ENCODE data around the gene TAF4.

The TAF4 gene

DNA sequence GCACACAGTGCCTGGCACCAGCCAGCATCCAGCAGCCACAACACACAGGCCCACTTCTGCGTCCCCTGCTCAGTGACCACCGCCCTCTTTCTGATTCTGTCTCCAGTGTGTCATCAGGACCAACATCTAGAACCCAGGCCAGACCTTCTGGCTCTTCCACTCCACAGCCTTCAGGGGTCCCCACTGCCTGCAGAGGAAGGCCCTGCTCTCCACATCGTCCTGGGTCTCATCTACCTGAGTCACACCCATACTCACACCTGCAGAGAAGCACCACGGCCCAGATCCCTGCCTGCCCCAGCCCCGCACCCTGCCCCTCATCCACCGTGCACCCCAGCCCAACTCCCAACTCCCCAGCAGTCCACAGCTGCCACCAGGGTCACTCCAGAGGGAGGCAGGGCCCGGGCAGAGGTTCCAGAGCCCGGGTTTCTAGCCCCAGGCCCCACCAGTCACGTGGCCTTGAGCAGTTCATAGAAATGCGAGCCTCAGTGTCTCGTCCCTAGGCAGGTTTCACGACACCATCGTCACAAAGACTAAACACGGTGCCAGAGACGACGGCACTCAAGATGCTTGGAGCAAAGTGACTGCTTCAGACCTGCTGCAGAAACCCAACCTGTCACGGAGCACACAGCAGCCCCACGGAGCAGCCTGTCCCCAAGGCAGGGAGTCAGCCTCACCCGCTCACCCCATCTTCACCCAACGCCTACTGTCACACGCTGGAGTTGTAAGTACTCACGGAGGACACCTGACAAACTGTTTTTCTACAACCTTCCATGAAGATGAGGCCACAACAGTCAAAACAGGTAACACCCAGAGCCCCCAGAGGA, 16.1 kb downstream of the TAF4 start:
- H3K4me2 ChIP-seq: no peak overlapping the region; a peak in 1 of 22 replicates
- H3K27me3 ChIP-seq: no peaks in the 10 kb centered on the region
- H4K20me1 ChIP-seq: peaks cover 89 to 100% (median 97%) of the 10 kb centered on the region in 11 experiments
- peaks cover 17 to 50% (median 34%) of the 10 kb centered on the region in 11 experiments; a peak in 21 of 22 replicates for H3K36me3 ChIP-seq
- H3K9me3 ChIP-seq (replicated peaks in 1 of 11): peaks cover 0 to 4% (median 0%) of the 10 kb centered on the region in 11 experiments; a peak in 1 of 22 replicates
- no peak overlapping the region for H3K4me3 ChIP-seq
- no peak overlapping the region for H3K9ac ChIP-seq
- no peak overlapping the region for H3K27ac ChIP-seq
- H3K4me1 ChIP-seq: peaks cover 10 to 89% (median 77%) of the 10 kb centered on the region in 10 experiments; a peak in 17 of 20 replicates
- TF ChIP-seq Cebpa-rat (IDR thresholded peaks at IDR 0.05): no peak

DNA sequence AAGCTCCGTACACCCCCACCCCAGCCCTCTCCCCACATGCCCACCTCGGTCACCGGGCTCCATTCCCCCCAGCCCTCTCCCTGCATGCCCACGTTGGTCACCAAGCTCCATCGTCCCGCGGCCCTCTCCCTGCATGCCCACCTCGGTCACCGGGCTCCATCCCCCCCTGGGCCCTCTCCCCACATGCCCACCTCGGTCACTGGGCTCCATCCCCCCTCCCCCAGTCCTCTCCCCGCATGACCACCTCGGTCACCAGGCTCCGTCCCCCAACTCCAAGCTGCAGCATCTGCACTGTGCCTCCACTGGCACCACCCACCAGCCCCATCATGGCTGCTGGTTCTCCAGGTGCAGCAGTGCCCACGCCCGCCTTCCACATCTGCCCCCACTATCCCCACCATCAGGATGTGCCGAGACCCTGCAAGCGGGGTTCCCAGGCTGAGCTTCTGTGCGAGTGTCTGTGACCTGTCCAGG, 16.8 kb downstream of the TAF4 start:
- no peak for TF ChIP-seq Cebpa-rat (IDR thresholded peaks at IDR 0.05)
- Histone ChIP-seq H3K4me3 (no peak overlapping the region), H3K9me3 (replicated peaks in 1 of 11) (peaks cover 0 to 4% (median 0%) of the 10 kb centered on the region in 11 experiments; a peak in 1 of 22 replicates), H3K4me1 (peaks cover 10 to 83% (median 75%) of the 10 kb centered on the region in 10 experiments; a peak in 17 of 20 replicates), H3K9ac (no peak overlapping the region), H3K27me3 (no peaks in the 10 kb centered on the region), H3K4me2 (no peak overlapping the region), H4K20me1 (peaks cover 89 to 99% (median 93%) of the 10 kb centered on the region in 11 experiments), H3K36me3 (peaks cover 10 to 43% (median 29%) of the 10 kb centered on the region in 11 experiments; a peak in 20 of 22 replicates), H3K27ac (no peak overlapping the region)

DNA sequence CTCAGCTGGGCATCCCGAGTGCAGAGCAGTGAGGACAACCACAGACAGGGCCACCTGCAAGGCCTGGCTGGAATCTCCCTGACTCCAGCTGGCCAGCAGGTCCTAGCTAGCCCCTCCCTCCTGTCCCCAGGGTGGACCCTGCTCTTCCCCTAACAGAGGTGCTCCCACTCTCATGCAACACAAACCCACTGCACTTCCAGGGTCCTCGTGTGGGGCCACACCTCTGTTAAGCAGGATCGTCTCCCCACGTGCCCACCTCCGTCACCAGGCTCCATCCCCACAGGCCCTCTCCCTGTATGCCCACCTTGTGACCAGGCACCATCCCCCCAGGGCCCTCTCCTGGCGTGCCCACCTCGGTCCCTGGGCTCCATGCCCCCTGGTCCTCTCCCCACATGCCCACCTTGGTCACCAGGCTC, 17.3 kb downstream of the TAF4 start:
- Histone ChIP-seq H3K36me3 (peaks cover 8 to 40% (median 28%) of the 10 kb centered on the region in 11 experiments; a peak in 20 of 22 replicates), H3K4me3 (no peak overlapping the region), H3K27ac (no peak overlapping the region), H3K27me3 (no peaks in the 10 kb centered on the region), H3K4me2 (no peak overlapping the region), H4K20me1 (peaks cover 89 to 99% (median 93%) of the 10 kb centered on the region in 11 experiments), H3K4me1 (peaks cover 10 to 78% (median 71%) of the 10 kb centered on the region in 10 experiments; a peak in 17 of 20 replicates), H3K9me3 (replicated peaks in 1 of 11) (peaks cover 0 to 4% (median 0%) of the 10 kb centered on the region in 11 experiments; a peak in 1 of 22 replicates), H3K9ac (no peak overlapping the region)
- no peak for TF ChIP-seq Cebpa-rat (IDR thresholded peaks at IDR 0.05)

DNA sequence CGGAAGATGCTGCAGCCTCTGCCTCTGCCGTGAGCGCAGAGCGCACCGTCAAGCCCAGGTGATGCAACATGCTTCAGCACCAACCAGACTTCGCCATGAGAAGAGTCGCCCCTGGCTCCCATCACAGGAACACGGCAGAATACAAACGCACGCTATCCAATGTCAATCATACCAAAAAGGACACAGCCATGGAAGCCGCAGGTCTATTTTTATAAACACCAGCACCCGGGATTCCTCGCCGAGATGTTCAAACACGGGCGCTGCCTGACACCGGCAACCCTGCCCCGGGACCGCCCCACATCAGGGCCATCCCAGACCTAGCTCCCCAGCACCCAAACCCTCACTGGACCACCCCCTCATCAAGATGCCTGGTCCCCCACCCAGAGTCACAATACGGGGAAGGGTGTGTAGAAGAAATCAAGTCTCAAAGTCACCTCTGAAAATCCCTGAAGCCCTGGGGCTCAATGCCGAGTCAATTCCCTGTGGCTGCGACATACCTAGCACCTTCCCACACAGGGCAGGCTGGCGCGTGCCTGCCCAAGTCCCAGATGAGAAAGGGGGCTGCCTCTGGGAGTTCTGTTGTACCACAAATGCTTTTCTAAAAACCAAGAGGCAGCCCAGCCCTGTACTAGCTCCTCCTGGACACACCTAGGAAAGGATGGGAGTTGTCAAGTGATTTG, 17.9 kb downstream of the TAF4 start:
- H4K20me1 ChIP-seq: peaks cover 87 to 99% (median 93%) of the 10 kb centered on the region in 11 experiments
- peaks cover 0 to 4% (median 0%) of the 10 kb centered on the region in 11 experiments; a peak in 2 of 22 replicates for H3K9me3 ChIP-seq (replicated peaks in 1 of 11)
- no peak overlapping the region for H3K9ac ChIP-seq
- no peaks in the 10 kb centered on the region for H3K27me3 ChIP-seq
- H3K4me3 ChIP-seq: no peak overlapping the region
- peaks cover 11 to 40% (median 26%) of the 10 kb centered on the region in 11 experiments; a peak in 17 of 22 replicates for H3K36me3 ChIP-seq
- peaks cover 10 to 72% (median 66%) of the 10 kb centered on the region in 10 experiments; a peak in 17 of 20 replicates for H3K4me1 ChIP-seq
- H3K4me2 ChIP-seq: peak overlapping the region in 6 of 11 experiments; percentile 23 to 70 (median 56); a peak in 8 of 22 replicates
- no peak overlapping the region for H3K27ac ChIP-seq
- no peak for TF ChIP-seq Cebpa-rat (IDR thresholded peaks at IDR 0.05)

DNA sequence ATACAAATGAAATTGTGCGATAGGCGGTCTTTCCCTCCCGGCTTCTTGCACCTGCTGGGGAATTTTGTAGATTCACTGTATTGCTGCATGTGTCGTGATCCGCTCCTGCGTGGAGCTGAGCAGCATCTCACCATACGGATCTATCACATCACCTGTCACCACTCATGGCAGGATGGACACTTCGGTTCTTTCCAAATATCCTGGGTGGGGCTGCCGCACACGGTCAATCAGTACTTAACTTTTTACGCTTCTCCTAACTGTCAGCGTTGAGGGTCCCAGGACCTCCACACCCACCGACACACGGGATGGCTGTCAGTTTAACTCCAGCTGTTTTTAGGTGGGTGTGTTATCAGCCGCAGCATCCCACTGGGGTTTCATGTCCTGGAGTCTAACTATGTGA, 19.2 kb downstream of the TAF4 start:
- no peak overlapping the region for H3K9ac ChIP-seq
- H4K20me1 ChIP-seq: peaks cover 81 to 99% (median 92%) of the 10 kb centered on the region in 11 experiments
- H3K4me3 ChIP-seq: no peak overlapping the region
- no peak for TF ChIP-seq Cebpa-rat (IDR thresholded peaks at IDR 0.05)
- H3K27ac ChIP-seq: no peak overlapping the region
- H3K4me1 ChIP-seq: peaks cover 5 to 61% (median 55%) of the 10 kb centered on the region in 10 experiments; a peak in 17 of 20 replicates
- H3K4me2 ChIP-seq: peak overlapping the region in 9 of 11 experiments; percentile 15 to 71 (median 61); a peak in 17 of 22 replicates
- peaks cover 21 to 54% (median 38%) of the 10 kb centered on the region in 11 experiments; a peak in 21 of 22 replicates for H3K36me3 ChIP-seq
- H3K27me3 ChIP-seq: no peaks in the 10 kb centered on the region
- peaks cover 0 to 16% (median 11%) of the 10 kb centered on the region in 11 experiments; a peak in 16 of 22 replicates for H3K9me3 ChIP-seq (replicated peaks in 1 of 11)

DNA sequence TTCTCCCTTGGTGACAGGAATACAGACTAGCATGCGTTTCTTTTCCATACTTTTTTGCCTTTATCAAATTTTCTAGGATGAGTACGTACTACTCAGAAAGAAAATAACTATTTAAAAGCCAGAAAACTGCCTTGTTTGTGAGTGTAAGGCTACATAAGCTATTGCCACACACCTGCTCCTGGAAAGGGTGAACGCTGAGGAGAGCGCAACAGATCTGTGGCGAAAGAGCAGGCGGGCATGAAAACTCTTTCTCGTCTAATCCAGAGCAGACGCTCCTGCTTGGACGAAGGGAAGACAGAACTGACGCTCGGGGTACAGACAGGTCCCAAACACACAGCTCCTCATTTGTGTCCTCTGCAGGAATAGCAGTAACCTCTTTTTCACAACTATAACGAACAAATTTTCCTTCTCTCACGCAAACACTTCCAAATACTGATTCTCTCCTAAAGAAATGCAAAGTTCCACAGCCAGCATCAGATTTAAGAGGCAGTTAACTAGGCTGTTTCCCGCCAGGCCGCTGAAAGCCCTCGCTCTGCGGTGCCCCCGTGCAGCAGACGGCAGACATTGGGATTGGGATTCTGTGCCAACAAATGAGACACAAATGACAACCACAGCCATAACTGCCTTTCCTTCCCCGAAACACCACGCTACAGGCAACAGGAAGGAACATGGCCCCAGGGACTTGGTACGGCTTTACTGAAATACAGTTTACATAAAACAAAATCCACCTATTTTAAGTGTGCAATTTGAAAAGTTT, 20.0 kb downstream of the TAF4 start:
- no peaks in the 10 kb centered on the region for H3K27me3 ChIP-seq
- peaks cover 73 to 99% (median 85%) of the 10 kb centered on the region in 11 experiments for H4K20me1 ChIP-seq
- H3K9ac ChIP-seq: 0 out of 22 replicates have a peak overlapping the region, but pooled peaks of 1 of the 11 experiments have one; percentile 8
- TF ChIP-seq Cebpa-rat (IDR thresholded peaks at IDR 0.05): no peak
- peak overlapping the region in 9 of 11 experiments; percentile 15 to 71 (median 61); a peak in 17 of 22 replicates for H3K4me2 ChIP-seq
- peaks cover 22 to 61% (median 45%) of the 10 kb centered on the region in 11 experiments; a peak in 21 of 22 replicates for H3K36me3 ChIP-seq
- no peak overlapping the region for H3K4me3 ChIP-seq
- H3K9me3 ChIP-seq (replicated peaks in 1 of 11): peaks cover 5 to 24% (median 18%) of the 10 kb centered on the region in 11 experiments; a peak in 20 of 22 replicates
- peaks cover 0 to 54% (median 48%) of the 10 kb centered on the region in 10 experiments; a peak in 16 of 20 replicates for H3K4me1 ChIP-seq
- H3K27ac ChIP-seq: 0 out of 22 replicates have a peak overlapping the region, but pooled peaks of 1 of the 11 experiments have one; percentile 1

DNA sequence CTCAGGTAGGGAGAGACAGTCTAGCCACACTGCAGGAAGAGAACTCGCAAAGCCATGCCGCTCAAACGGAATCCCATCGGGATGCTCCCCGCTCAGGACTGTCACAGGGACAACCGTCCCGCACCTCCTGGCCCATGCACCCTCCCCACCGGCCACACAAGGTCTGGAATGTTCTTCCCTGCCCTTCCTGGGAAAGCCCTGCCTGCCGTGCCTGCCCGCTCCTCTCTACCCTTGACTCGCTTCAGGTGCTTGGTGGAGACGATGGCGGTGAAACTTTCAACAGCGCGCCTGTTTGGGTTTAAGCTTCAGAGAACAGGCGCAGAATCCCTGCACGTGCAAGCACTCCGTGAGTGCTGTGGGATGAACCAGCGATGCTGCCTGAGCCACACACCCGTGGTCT, 20.6 kb downstream of the TAF4 start:
- Histone ChIP-seq H3K36me3 (peaks cover 28 to 67% (median 48%) of the 10 kb centered on the region in 11 experiments; a peak in 21 of 22 replicates), H3K9me3 (replicated peaks in 1 of 11) (peaks cover 10 to 30% (median 24%) of the 10 kb centered on the region in 11 experiments; a peak in 21 of 22 replicates), H3K4me1 (peaks cover 2 to 48% (median 44%) of the 10 kb centered on the region in 10 experiments; a peak in 16 of 20 replicates), H3K27me3 (no peaks in the 10 kb centered on the region), H3K4me2 (peak overlapping the region in 6 of 11 experiments; percentile 13 to 71 (median 65); a peak in 12 of 22 replicates), H3K27ac (no peak overlapping the region), H3K9ac (no peak overlapping the region), H4K20me1 (peaks cover 68 to 99% (median 81%) of the 10 kb centered on the region in 11 experiments), H3K4me3 (no peak overlapping the region)
- TF ChIP-seq Cebpa-rat (IDR thresholded peaks at IDR 0.05): no peak

Data from BLaER1 treated with 17β-estradiol and CSF1 and Interleukin-3, amounts not matched to agents 10 nM and 100 nM (cell line).